ENCODE results near the gene BAZ2B. TPM values are rescaled to one million over a fixed set of nuclear protein-coding genes. Genes with fewer than 3 reads are reported as not detected.

BAZ2B gene
- total RNA-seq, 1 experiment from 2014 or later: 33.0 TPM

- no peaks in the 10 kb centered on the region for H3K9me3 Mint-ChIP-seq
- no peaks in the 10 kb centered on the region for H3K27me3 Mint-ChIP-seq (ENCODE audit: low read depth)
- CTCF ChIA-PET: no interaction called here
- H3K4me3 Mint-ChIP-seq: no peak overlapping the region
- H3K4me1 Mint-ChIP-seq: no peaks in the 10 kb centered on the region
- TF ChIP-seq SMAD3 (CRISPR knock-in tag; IDR thresholded peaks at IDR 0.05; ENCODE audit: borderline replicate concordance) (no peak), E2F4 (CRISPR knock-in tag; IDR thresholded peaks at IDR 0.05; ENCODE audit: borderline replicate concordance, low read depth) (no peak), E2F1 (CRISPR knock-in tag; IDR thresholded peaks at IDR 0.05) (no peak), E2F5 (CRISPR knock-in tag; IDR thresholded peaks at IDR 0.05) (no peak), TEAD4 (CRISPR knock-in tag; IDR thresholded peaks at IDR 0.05) (no peak), ZNF416 (CRISPR knock-in tag; IDR thresholded peaks at IDR 0.05) (no peak)
- DNase-seq (ENCODE audit: low spot score) (no peak), ATAC-seq (no peak)
- H3K36me3 Mint-ChIP-seq: peaks cover 20% of the 10 kb centered on the region
- POLR2A ChIA-PET: no interaction called here
- H3K27ac Mint-ChIP-seq: no peak overlapping the region
Observed at GRCh38 chr2:159351977-159352376, 264.4 kb downstream of the BAZ2B start.

- POLR2A ChIA-PET: interaction anchor here (0.6 kb wide), 1 partner anchor 362 kb away, joined by 4 read pairs; the partner anchor contains the start of gene MARCHF7
- DNase-seq (ENCODE audit: low spot score): no peak
- CTCF ChIA-PET: no interaction called here
- H3K4me1 Mint-ChIP-seq: no peaks in the 10 kb centered on the region
- ATAC-seq: no peak
- H3K4me3 Mint-ChIP-seq: no peak overlapping the region
- H3K9me3 Mint-ChIP-seq: no peaks in the 10 kb centered on the region
- no peak overlapping the region for H3K27ac Mint-ChIP-seq
- TF ChIP-seq JUN (CRISPR knock-in tag; IDR thresholded peaks at IDR 0.05): no peak
- no peak for TF ChIP-seq CREB1 (CRISPR knock-in tag; IDR thresholded peaks at IDR 0.05)
- TF ChIP-seq ZNF281 (CRISPR knock-in tag; IDR thresholded peaks at IDR 0.05): no peak
- no peak for TF ChIP-seq SMAD4 (CRISPR knock-in tag; IDR thresholded peaks at IDR 0.05)
- TF ChIP-seq JAZF1 (CRISPR knock-in tag; IDR thresholded peaks at IDR 0.05): no peak
- TF ChIP-seq CREM (CRISPR knock-in tag; IDR thresholded peaks at IDR 0.05): no peak
- no peak for TF ChIP-seq E2F1 (CRISPR knock-in tag; IDR thresholded peaks at IDR 0.05)
- TF ChIP-seq HMGXB4 (CRISPR knock-in tag; IDR thresholded peaks at IDR 0.05): no peak
- H3K27me3 Mint-ChIP-seq (ENCODE audit: low read depth): no peaks in the 10 kb centered on the region
- peaks cover 15% of the 10 kb centered on the region for H3K36me3 Mint-ChIP-seq
Observed at GRCh38 chr2:159349674-159350299, 266.6 kb downstream of the BAZ2B start.

All from WTC11 (cell line).